ENCODE measurements around the gene THBS2.
"Not testable (repeated sequence)": the region's sequence is repeated elsewhere in the genome, so short reads cannot be mapped to it uniquely, and the experiment has no call there.

The THBS2 gene

DNA sequence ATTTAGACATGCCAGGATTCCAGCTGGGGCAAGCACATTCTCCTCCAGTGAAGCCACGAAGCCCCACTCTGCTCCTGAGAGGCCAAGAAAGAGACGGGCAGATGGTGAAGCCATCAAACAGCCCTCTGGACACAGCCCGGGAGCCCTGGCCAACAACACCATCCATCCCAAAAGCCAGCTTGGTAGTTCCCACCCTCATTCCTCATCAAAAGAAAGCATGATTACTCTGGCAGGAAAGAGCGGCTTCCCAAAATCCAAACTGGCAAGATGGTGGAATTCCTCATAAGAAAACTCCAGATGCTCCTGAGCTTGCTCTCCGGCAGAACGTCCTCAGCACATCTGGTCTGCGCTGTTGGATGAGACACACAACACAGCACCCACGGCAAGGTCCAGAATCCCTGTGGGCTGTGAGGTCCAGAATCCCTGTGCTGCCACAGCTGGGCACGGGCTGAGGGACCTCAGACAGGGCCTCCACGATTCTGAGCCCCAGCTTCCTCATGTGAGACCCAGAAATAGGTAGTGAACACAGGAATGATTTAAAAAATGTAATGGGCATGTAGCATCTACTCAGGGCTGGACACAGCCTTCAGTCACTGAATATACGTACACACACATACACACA is 52.6 kb downstream of the THBS2 start:
- Histone ChIP-seq H3K4me3 (ENCODE audit: low read length) (no peak overlapping the region), H3K27me3 (ENCODE audit: insufficient read depth, low read length) (no peaks in the 10 kb centered on the region), H3K9ac (ENCODE audit: low read depth, low read length) (no peak overlapping the region), H3K36me3 (ENCODE audit: insufficient read depth, low read depth, low read length) (no peaks in the 10 kb centered on the region), H3K4me1 (ENCODE audit: insufficient read depth, low read length) (no peaks in the 10 kb centered on the region), H3K9me3 (ENCODE audit: insufficient read depth, low read depth, low read length) (no peaks in the 10 kb centered on the region), H3K27ac (ENCODE audit: low read length) (no peak overlapping the region)

- H3K4me1 ChIP-seq (ENCODE audit: insufficient read depth, low read length) = no peaks in the 10 kb centered on the region
- no peak overlapping the region for H3K9ac ChIP-seq (ENCODE audit: low read depth, low read length)
- no peaks in the 10 kb centered on the region for H3K36me3 ChIP-seq (ENCODE audit: insufficient read depth, low read depth, low read length)
- no peaks in the 10 kb centered on the region for H3K27me3 ChIP-seq (ENCODE audit: insufficient read depth, low read length)
- no peak overlapping the region for H3K4me3 ChIP-seq (ENCODE audit: low read length)
- no peak overlapping the region for H3K27ac ChIP-seq (ENCODE audit: low read length)
- H3K9me3 ChIP-seq (ENCODE audit: insufficient read depth, low read depth, low read length) = no peaks in the 10 kb centered on the region
These were observed 53.9 kb downstream of the THBS2 start for GRCh38 chr6:169199625-169200335.

DNA sequence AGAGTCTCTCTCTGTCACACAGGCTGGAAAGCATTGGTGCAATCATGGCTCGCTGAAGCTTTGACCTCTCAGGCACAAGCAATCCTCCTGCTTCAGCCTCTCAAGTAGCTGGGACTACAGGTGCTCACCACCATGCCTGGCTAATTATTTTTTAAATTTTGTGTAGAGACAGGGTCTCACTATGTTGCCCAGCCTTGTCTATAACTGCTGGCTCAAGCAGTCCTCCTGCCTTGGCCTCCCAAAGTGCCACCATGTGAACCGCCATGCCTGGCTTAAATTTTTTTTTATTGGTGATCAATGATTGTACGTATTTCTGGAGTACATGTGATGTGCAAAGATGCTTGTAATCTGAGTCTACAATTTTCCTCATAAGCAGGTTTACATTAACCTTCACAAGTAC is 54.8 kb downstream of the THBS2 start:
- no peak overlapping the region for H3K9ac ChIP-seq (ENCODE audit: low read depth, low read length)
- no peaks in the 10 kb centered on the region for H3K4me1 ChIP-seq (ENCODE audit: insufficient read depth, low read length)
- H3K27ac ChIP-seq (ENCODE audit: low read length) = no peak overlapping the region
- no peaks in the 10 kb centered on the region for H3K9me3 ChIP-seq (ENCODE audit: insufficient read depth, low read depth, low read length)
- H3K4me3 ChIP-seq (ENCODE audit: low read length) = no peak overlapping the region
- H3K27me3 ChIP-seq (ENCODE audit: insufficient read depth, low read length) = no peaks in the 10 kb centered on the region
- no peaks in the 10 kb centered on the region for H3K36me3 ChIP-seq (ENCODE audit: insufficient read depth, low read depth, low read length)

DNA sequence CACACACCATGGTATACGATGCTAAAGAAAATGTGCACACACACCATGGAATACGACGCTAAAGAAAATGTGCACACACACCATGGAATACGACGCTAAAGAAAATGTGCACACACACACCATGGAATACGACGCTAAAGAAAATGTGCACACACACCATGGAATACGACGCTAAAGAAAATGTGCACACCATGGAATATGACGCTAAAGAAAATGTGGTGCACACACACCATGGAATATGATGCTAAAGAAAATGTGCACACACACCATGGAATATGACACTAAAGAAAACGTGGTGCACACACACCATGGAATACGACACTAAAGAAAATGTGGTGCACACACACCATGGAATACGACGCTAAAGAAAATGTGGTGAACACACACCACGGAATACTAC is 55.7 kb downstream of the THBS2 start:
- H3K27ac ChIP-seq (ENCODE audit: low read length); H3K36me3 ChIP-seq (ENCODE audit: insufficient read depth, low read depth, low read length); H3K27me3 ChIP-seq (ENCODE audit: insufficient read depth, low read length); H3K4me1 ChIP-seq (ENCODE audit: insufficient read depth, low read length); H3K4me3 ChIP-seq (ENCODE audit: low read length); H3K9me3 ChIP-seq (ENCODE audit: insufficient read depth, low read depth, low read length); H3K9ac ChIP-seq (ENCODE audit: low read depth, low read length): not testable (repeated sequence)

GRCh38 chr6:169196279-169196678 is 57.4 kb downstream of the THBS2 start:
- H3K27ac ChIP-seq (ENCODE audit: low read length); H3K9ac ChIP-seq (ENCODE audit: low read depth, low read length); H3K4me1 ChIP-seq (ENCODE audit: insufficient read depth, low read length); H3K9me3 ChIP-seq (ENCODE audit: insufficient read depth, low read depth, low read length); H3K36me3 ChIP-seq (ENCODE audit: insufficient read depth, low read depth, low read length); H3K4me3 ChIP-seq (ENCODE audit: low read length); H3K27me3 ChIP-seq (ENCODE audit: insufficient read depth, low read length): not testable (repeated sequence)

DNA sequence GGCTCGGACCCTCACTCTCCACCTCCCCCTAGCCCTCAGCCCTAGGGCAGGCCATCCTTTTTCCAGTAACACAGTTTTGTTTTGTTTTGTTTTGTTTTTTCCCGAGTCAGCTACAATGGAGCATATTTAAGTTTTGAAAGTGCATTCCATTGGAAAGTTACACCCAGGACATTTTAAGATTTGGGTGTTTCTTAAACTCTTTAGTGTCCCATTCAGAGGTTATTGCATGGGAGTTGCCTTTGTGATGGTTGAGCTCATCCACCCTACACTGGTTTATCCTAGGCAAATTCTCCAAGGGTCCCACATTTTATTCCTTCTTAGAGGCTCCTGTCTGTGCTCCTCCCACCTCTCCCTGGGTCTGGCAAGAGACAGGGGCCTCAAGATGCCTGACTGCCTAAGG is 58.9 kb downstream of the THBS2 start:
- Histone ChIP-seq H3K27me3 (ENCODE audit: insufficient read depth, low read length) (no peaks in the 10 kb centered on the region), H3K4me3 (ENCODE audit: low read length) (no peak overlapping the region)

GRCh38 chr6:169190970-169191369 is 62.7 kb downstream of the THBS2 start:
- Histone ChIP-seq H3K4me1 (ENCODE audit: insufficient read depth, low read length) (no peaks in the 10 kb centered on the region), H3K36me3 (ENCODE audit: insufficient read depth, low read depth, low read length) (no peaks in the 10 kb centered on the region), H3K27me3 (ENCODE audit: insufficient read depth, low read length) (no peaks in the 10 kb centered on the region), H3K4me3 (ENCODE audit: low read length) (no peak overlapping the region), H3K9ac (ENCODE audit: low read depth, low read length) (no peak overlapping the region), H3K9me3 (ENCODE audit: insufficient read depth, low read depth, low read length) (no peaks in the 10 kb centered on the region), H3K27ac (ENCODE audit: low read length) (no peak overlapping the region)

More for the DNA sequence above, 58.9 kb downstream of the THBS2 start:
- Histone ChIP-seq H3K4me1 (ENCODE audit: insufficient read depth, low read length) (no peaks in the 10 kb centered on the region), H3K36me3 (ENCODE audit: insufficient read depth, low read depth, low read length) (no peaks in the 10 kb centered on the region), H3K9me3 (ENCODE audit: insufficient read depth, low read depth, low read length) (no peaks in the 10 kb centered on the region), H3K27ac (ENCODE audit: low read length) (no peak overlapping the region), H3K9ac (ENCODE audit: low read depth, low read length) (no peak overlapping the region)

GRCh38 chr6:169190144-169190584 is 63.5 kb downstream of the THBS2 start:
- H3K27ac ChIP-seq (ENCODE audit: low read length) = no peak overlapping the region
- H3K4me3 ChIP-seq (ENCODE audit: low read length) = no peak overlapping the region
- no peaks in the 10 kb centered on the region for H3K36me3 ChIP-seq (ENCODE audit: insufficient read depth, low read depth, low read length)

DNA sequence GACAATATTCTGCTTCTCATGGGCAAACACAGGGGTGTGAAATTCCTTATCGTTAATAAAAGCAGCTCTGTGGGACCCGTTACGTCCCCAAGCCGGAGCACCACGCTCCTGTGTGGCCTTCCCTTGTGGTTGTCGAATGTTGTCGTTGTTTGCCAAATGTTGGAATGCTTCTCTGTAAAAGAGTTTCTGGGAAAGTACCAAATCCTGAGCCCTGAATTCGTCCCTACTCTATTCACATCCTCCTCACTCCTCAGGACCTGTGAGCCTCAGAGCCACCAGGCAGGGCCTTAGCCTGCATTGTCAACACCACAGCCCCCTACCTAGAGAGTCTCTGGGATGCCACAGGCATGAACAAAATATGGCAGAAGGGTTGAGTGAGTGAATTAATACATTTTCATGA is 64.0 kb downstream of the THBS2 start:
- Histone ChIP-seq H3K36me3 (ENCODE audit: insufficient read depth, low read depth, low read length) (no peaks in the 10 kb centered on the region), H3K27me3 (ENCODE audit: insufficient read depth, low read length) (no peaks in the 10 kb centered on the region), H3K4me3 (ENCODE audit: low read length) (no peak overlapping the region), H3K27ac (ENCODE audit: low read length) (no peak overlapping the region), H3K4me1 (ENCODE audit: insufficient read depth, low read length) (no peaks in the 10 kb centered on the region), H3K9me3 (ENCODE audit: insufficient read depth, low read depth, low read length) (no peaks in the 10 kb centered on the region), H3K9ac (ENCODE audit: low read depth, low read length) (no peak overlapping the region)

More at GRCh38 chr6:169190144-169190584, 63.5 kb downstream of the THBS2 start:
- H3K4me1 ChIP-seq (ENCODE audit: insufficient read depth, low read length) = no peaks in the 10 kb centered on the region
- no peaks in the 10 kb centered on the region for H3K27me3 ChIP-seq (ENCODE audit: insufficient read depth, low read length)
- no peak overlapping the region for H3K9ac ChIP-seq (ENCODE audit: low read depth, low read length)
- no peaks in the 10 kb centered on the region for H3K9me3 ChIP-seq (ENCODE audit: insufficient read depth, low read depth, low read length)

GRCh38 chr6:169189182-169189581 is 64.5 kb downstream of the THBS2 start:
- Histone ChIP-seq H3K36me3 (ENCODE audit: insufficient read depth, low read depth, low read length) (no peaks in the 10 kb centered on the region), H3K27me3 (ENCODE audit: insufficient read depth, low read length) (no peaks in the 10 kb centered on the region), H3K9me3 (ENCODE audit: insufficient read depth, low read depth, low read length) (no peaks in the 10 kb centered on the region), H3K4me3 (ENCODE audit: low read length) (no peak overlapping the region), H3K9ac (ENCODE audit: low read depth, low read length) (no peak overlapping the region), H3K4me1 (ENCODE audit: insufficient read depth, low read length) (no peaks in the 10 kb centered on the region), H3K27ac (ENCODE audit: low read length) (no peak overlapping the region)

DNA sequence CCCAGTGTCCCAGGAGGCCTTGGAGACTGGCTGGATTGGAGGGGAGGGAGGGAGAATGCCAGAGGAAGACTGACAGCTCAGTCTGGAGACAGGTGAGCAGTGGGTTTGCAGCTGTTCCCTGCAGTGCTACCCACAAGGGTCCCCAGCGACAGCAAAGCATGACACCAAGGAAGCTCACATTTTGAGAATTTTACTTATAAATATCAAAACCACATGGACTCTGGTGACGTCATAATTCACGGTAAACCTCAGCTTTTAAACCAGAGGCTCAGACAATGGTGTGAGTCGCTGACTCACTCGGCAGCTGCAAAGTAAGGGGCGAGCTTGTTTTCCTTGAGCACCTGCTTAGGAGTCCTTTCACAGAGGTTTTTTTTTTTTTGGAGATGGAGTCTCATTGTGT is 65.2 kb downstream of the THBS2 start:
- Histone ChIP-seq H3K27ac (ENCODE audit: low read length) (no peak overlapping the region), H3K36me3 (ENCODE audit: insufficient read depth, low read depth, low read length) (no peaks in the 10 kb centered on the region), H3K4me3 (ENCODE audit: low read length) (no peak overlapping the region), H3K4me1 (ENCODE audit: insufficient read depth, low read length) (no peaks in the 10 kb centered on the region), H3K27me3 (ENCODE audit: insufficient read depth, low read length) (no peaks in the 10 kb centered on the region), H3K9me3 (ENCODE audit: insufficient read depth, low read depth, low read length) (no peaks in the 10 kb centered on the region), H3K9ac (ENCODE audit: low read depth, low read length) (no peak overlapping the region)

- Histone ChIP-seq H3K27me3 (ENCODE audit: insufficient read depth, low read length) (no peaks in the 10 kb centered on the region), H3K9me3 (ENCODE audit: insufficient read depth, low read depth, low read length) (no peaks in the 10 kb centered on the region), H3K9ac (ENCODE audit: low read depth, low read length) (no peak overlapping the region), H3K4me3 (ENCODE audit: low read length) (no peak overlapping the region), H3K36me3 (ENCODE audit: insufficient read depth, low read depth, low read length) (no peaks in the 10 kb centered on the region), H3K4me1 (ENCODE audit: insufficient read depth, low read length) (no peaks in the 10 kb centered on the region), H3K27ac (ENCODE audit: low read length) (no peak overlapping the region)
These were observed 65.6 kb downstream of the THBS2 start for GRCh38 chr6:169188051-169188470.
